AG09309 (cell line): ENCODE results near the gene SLC4A4.

Source experiments
- DNase-seq: peaks from one replicate; pipeline ENCODE4 v3.0.0-alpha.2; 2010; ENCODE audit warnings: low read depth
- H3K4me3 ChIP-seq: 2 replicates; pipeline ENCODE4 v1.5.1; 2011; ENCODE audit warnings: mild to moderate bottlenecking, low read depth, low read length, moderate library complexity; ENCODE audit not compliant: control insufficient read depth
- TF ChIP-seq, protein P1 (sequence below): IDR thresholded peaks from 2 replicates; pipeline ENCODE4 v1.5.1; 2011; ENCODE audit warnings: mild to moderate bottlenecking, low read depth, low read length, inconsistent platforms; ENCODE audit not compliant: insufficient read depth, control insufficient read depth; ENCODE audit errors: missing control alignments

Gene SLC4A4

DNA sequence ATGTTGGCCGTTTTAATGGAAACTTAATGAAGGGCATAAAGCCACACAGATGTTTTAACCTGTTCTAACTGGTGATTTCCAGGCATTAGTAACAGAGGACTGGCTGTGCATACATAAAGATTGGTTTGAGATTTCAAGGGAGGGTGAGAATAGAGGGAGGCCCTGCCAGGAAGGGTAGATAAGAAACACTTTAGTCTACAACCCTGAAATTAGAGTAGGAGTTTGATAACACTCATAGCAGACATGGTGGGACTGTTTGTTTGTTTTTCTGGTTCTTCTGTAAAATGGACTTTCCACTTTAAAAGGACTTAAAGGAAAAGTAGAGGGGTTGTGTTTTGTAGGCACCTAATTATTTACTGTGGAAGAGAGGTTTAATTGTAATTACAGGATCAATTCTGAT is 16.2 kb downstream of the SLC4A4 start:
- TF ChIP-seq, protein P1, sequence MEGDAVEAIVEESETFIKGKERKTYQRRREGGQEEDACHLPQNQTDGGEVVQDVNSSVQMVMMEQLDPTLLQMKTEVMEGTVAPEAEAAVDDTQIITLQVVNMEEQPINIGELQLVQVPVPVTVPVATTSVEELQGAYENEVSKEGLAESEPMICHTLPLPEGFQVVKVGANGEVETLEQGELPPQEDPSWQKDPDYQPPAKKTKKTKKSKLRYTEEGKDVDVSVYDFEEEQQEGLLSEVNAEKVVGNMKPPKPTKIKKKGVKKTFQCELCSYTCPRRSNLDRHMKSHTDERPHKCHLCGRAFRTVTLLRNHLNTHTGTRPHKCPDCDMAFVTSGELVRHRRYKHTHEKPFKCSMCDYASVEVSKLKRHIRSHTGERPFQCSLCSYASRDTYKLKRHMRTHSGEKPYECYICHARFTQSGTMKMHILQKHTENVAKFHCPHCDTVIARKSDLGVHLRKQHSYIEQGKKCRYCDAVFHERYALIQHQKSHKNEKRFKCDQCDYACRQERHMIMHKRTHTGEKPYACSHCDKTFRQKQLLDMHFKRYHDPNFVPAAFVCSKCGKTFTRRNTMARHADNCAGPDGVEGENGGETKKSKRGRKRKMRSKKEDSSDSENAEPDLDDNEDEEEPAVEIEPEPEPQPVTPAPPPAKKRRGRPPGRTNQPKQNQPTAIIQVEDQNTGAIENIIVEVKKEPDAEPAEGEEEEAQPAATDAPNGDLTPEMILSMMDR, result no peak
- no peak for DNase-seq
- no peak overlapping the region for H3K4me3 ChIP-seq

DNA sequence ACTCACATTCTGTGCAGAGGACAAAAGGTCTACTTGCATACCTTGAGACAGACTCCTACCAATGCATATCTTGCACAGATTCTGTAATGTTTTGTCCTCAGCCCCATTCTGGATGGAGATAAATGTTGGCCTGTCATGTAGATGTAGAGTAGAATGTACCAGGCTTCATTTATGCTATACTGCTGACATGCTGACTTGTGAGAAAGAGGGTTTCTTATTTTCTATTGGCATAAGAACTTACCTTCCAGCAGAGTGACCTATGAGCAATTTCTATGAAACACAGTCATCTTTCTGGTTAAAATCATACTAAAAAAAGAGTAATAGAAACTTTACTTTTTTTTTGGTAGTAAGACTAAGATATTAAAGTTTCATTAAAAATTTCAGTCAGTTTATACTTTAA is 17.2 kb downstream of the SLC4A4 start:
- TF ChIP-seq, protein P1, result no peak
- no peak for DNase-seq
- H3K4me3 ChIP-seq, result no peak overlapping the region

DNA sequence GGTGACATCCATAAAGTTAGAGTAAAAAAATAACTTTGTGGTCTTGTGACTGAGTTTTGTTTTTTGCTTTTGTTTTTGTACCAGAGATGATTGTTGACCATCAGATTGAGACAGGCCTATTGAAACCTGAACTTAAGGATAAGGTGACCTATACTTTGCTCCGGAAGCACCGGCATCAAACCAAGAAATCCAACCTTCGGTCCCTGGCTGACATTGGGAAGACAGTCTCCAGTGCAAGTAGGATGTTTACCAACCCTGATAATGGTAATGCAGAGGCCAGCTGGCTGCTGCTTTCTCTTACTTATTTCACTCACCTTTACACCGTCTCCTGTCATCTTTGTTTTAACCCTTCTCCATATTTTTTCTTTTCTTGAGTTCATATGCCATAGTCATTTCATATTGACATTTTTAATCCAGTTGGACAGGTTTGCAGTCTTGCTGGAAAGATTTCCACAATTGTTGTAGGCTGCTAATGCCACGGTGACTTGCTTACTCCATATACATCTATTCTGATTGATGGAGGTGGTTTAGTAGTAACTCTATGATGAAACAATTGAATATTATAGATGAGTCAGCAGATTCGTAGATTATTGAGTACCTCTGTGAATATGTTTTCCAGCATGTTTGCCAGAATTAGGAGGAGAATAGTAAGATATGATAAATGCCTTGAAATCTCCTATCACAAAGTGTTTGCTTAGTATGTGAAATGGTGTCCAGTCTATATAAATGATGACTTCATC is 18.3 kb downstream of the SLC4A4 start:
- DNase-seq, result no peak
- TF ChIP-seq, protein P1, result no peak
- H3K4me3 ChIP-seq, result no peak overlapping the region

DNA sequence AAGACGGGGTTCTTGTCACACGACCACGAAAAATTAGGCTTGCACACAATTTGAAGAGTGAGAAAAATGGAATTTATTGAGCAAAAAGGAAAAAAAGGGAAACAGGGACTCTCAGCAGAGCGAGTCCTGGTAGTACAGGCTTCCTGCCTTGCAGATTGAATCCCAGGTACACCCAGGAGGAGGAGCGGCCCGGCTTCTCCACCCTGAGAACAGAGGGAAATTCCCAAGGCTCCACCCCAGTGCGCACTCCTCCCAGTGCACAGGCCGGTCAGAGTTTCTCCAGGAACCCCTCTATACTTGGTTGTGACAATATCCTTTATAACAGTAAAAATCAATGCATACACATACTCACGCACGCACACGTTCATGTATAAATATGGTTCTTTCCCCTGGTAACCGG is 22.0 kb downstream of the SLC4A4 start:
- H3K4me3 ChIP-seq, result no peak overlapping the region
- TF ChIP-seq, protein P1, result no peak
- DNase-seq, result no peak

DNA sequence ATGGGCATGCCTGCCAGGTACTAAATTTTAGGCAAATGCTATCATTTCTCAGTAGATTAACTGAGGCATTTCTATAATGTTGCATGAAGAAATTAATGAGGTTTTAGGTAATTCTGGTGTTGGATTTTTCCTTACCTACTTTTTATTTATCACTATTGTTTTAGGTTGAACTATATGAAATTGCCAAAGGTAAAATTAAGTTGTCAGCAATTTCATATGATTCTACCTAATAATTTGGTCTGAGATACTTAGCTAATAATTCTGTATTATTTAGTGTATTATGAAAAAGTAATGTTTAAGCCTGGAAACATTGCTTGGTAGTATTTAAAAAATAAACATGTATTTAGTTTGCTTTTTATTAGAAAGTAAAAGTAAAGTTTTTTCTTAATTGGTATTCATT is 22.7 kb downstream of the SLC4A4 start:
- TF ChIP-seq, protein P1, result no peak
- no peak overlapping the region for H3K4me3 ChIP-seq
- no peak for DNase-seq

DNA sequence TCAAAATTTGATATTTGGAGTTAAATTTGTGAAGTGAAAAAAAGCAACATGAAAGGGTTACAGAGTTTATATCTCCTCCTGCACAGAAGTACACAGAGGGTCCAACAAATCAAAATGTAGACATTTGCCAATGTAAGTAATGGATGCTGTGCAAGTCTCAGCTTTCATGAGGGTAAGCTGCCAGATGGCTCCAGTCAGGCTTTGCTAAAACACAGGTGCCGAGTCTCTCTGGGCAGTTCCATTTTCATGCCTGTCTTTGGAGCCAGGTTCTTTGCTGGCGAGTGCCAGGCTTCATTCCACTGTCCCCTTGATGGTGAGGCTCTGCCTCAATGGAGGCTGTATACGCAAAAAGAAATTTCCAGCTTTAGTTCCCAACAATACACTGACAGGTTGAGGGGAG is 27.9 kb downstream of the SLC4A4 start:
- TF ChIP-seq, protein P1, result no peak
- H3K4me3 ChIP-seq, result no peak overlapping the region
- no peak for DNase-seq
